Endothelial cell of umbilical vein (primary cell): ENCODE data around the gene TMEFF2. TPM values are rescaled to one million over a fixed set of nuclear protein-coding genes. Genes with fewer than 3 reads are reported as not detected.

Source experiments
- BruUV-seq: library from RNA; stranded (reverse); fragments of 400-500 nt; replicated peaks from 2 replicates; lab custom pipeline; 2021; lab: Mats Ljungman, UMichigan
- CTCF ChIA-PET: fragments of 300-600, 350-600 bp; sonication (Branson Sonifier 250); formaldehyde crosslinking; loops from one replicate; lab custom pipeline; 2021; ENCODE audit warnings: antibody characterized with exemption, inconsistent platforms; lab: Charles Lee
- POLR2A ChIA-PET: fragments of 300-600, 350-600 bp; sonication (Branson Sonifier 250); formaldehyde crosslinking; loops from one replicate; lab custom pipeline; 2021; ENCODE audit warnings: antibody characterized with exemption, inconsistent platforms; lab: Charles Lee
- DNase-seq: peaks from one replicate; pipeline ENCODE4 v3.0.0-alpha.2; 2011; ENCODE audit warnings: low read depth, low spot score
- FAIRE-seq: peaks from 2 replicates; lab custom pipeline; 2011; peaks lifted over from hg19 to GRCh38; lab: Jason Lieb, UNC
- H2AFZ ChIP-seq: 2 replicates; pipeline ENCODE4 v1.6.0; 2012; ENCODE audit warnings: low read depth, low read length, control low read depth, inconsistent platforms
- H3K27ac ChIP-seq: 2 replicates; pipeline ENCODE4 v1.5.1; 2011; ENCODE audit warnings: low read depth, mild to moderate bottlenecking, control low read depth, low read length, moderate library complexity; ENCODE audit not compliant: insufficient read depth
- H3K27me3 ChIP-seq, 2 experiments: 2 replicates each; pipeline versions ENCODE4 v1.6.0 to v1.6.1; 2011; ENCODE audit warnings: low read length in 2 of 2, mixed read lengths in 1 of 2; ENCODE audit not compliant: control insufficient read depth in 2 of 2, insufficient read depth in 2 of 2
- H3K36me3 ChIP-seq, 2 experiments: 2 replicates in 1 of 2; 3 replicates in 1 of 2; pipeline ENCODE4 v1.5.1; 2011; ENCODE audit warnings: low read length in 2 of 2, mild to moderate bottlenecking in 1 of 2, moderate library complexity in 1 of 2; ENCODE audit not compliant: control insufficient read depth in 2 of 2, insufficient read depth in 2 of 2; ENCODE audit errors: extremely low read depth in 1 of 2
- H3K4me1 ChIP-seq: 3 replicates; pipeline ENCODE4 v1.5.1; 2011; ENCODE audit warnings: mild to moderate bottlenecking, low read length; ENCODE audit not compliant: control insufficient read depth, insufficient read depth; ENCODE audit errors: extremely low read depth
- H3K4me2 ChIP-seq: 2 replicates; pipeline ENCODE4 v1.6.1; 2011; ENCODE audit warnings: low read length, control low read depth, mixed read lengths; ENCODE audit not compliant: insufficient read depth
- H3K4me3 ChIP-seq, 3 experiments: fragments of 200-600 bp in 1 of 3; sonication (generic), shearing (Covaris generic) in 1 of 3; replicated peaks in 1 of 3; 2 replicates each; pipeline ENCODE4 v1.5.1; 2011 to 2016; ENCODE audit warnings: control low read depth in 3 of 3, low read length in 3 of 3, mild to moderate bottlenecking in 2 of 3, inconsistent platforms in 1 of 3, low read depth in 1 of 3, moderate library complexity in 1 of 3; ENCODE audit not compliant: insufficient read depth in 1 of 3
- H3K79me2 ChIP-seq: 2 replicates; pipeline ENCODE4 v1.6.0; 2012; ENCODE audit warnings: low read length, inconsistent platforms; ENCODE audit not compliant: control insufficient read depth, insufficient read depth
- H3K9ac ChIP-seq: replicated peaks from 2 replicates; pipeline ENCODE3; 2011; ENCODE audit warnings: low read length, control low read depth; ENCODE audit not compliant: insufficient read depth; ENCODE audit errors: extremely low read depth
- H3K9me1 ChIP-seq: replicated peaks from 3 replicates; pipeline ENCODE4 v1.6.0; 2011; ENCODE audit warnings: mild to moderate bottlenecking, low read length; ENCODE audit not compliant: control insufficient read depth, insufficient read depth; ENCODE audit errors: extremely low read depth
- H3K9me3 ChIP-seq: replicated peaks from 2 replicates; pipeline ENCODE4 v1.5.1; 2012; ENCODE audit warnings: low read length, inconsistent platforms; ENCODE audit not compliant: control insufficient read depth, insufficient read depth
- H4K20me1 ChIP-seq: replicated peaks from 2 replicates; pipeline ENCODE3; 2011; ENCODE audit warnings: mild to moderate bottlenecking, low read length; ENCODE audit not compliant: control insufficient read depth, insufficient read depth; ENCODE audit errors: extremely low read depth
- EZH2 ChIP-seq: IDR thresholded peaks from 2 replicates; pipeline ENCODE4 v1.6.1; 2012; ENCODE audit warnings: borderline replicate concordance, low read depth, mild to moderate bottlenecking, moderate library complexity, low read length, inconsistent platforms; ENCODE audit not compliant: severe bottlenecking
- FOS ChIP-seq: IDR thresholded peaks from 2 replicates; pipeline ENCODE4 v1.6.1; 2011; ENCODE audit warnings: mild to moderate bottlenecking, low read length, moderate library complexity, borderline replicate concordance; ENCODE audit not compliant: insufficient read depth
- GATA2 ChIP-seq: IDR thresholded peaks from 2 replicates; pipeline ENCODE4 v1.7.0; 2011; ENCODE audit warnings: low read depth, mild to moderate bottlenecking, moderate library complexity, mixed read lengths, low read length; ENCODE audit not compliant: insufficient read length, insufficient read depth
- JUN ChIP-seq: IDR thresholded peaks from 2 replicates; pipeline ENCODE4 v1.6.1; 2011; ENCODE audit warnings: borderline replicate concordance, low read depth; ENCODE audit not compliant: insufficient read length, insufficient read depth
- MYC ChIP-seq: IDR thresholded peaks from one replicate; pipeline ENCODE4 v1.6.1; 2011; ENCODE audit warnings: mild to moderate bottlenecking, low read depth, low read length
- POLR2A ChIP-seq: IDR thresholded peaks from 2 replicates; pipeline ENCODE4 v1.6.1; 2012; ENCODE audit warnings: low read depth, mild to moderate bottlenecking, control low read depth, low read length
- POLR2AphosphoS5 ChIP-seq: IDR thresholded peaks from 2 replicates; pipeline ENCODE4 v1.6.1; 2012; ENCODE audit warnings: low read depth, mild to moderate bottlenecking, control low read depth, low read length, moderate library complexity; ENCODE audit not compliant: insufficient read depth
- dilution Hi-C: fragments of 300-500 bp; cut with MboI; formaldehyde crosslinking; loops from one replicate; pipeline ENCODE4 v1.15.0; 2019; ENCODE audit warnings: low sequenced_read_pairs; ENCODE audit not compliant: extremely low pct_ligation_motif_present
- intact Hi-C: fragments of 100-400 bp; cut with micrococcal nuclease; formaldehyde crosslinking; loops from one replicate; pipeline ENCODE4 v1.10.0; 2022
- polyA plus RNA-seq, 4 experiments: library from polyadenylated mRNA; depleted of rRNA in 3 of 4; stranded (reverse) in 3 of 4; unstranded in 1 of 4; fragments of >200 nt; gene quantifications; 2 replicates each; pipeline versions ENCODE4 v1.2.1 to v1.2.3, GENCODE V29; 2011 to 2012; ENCODE audit warnings: missing spikeins in 1 of 4
- total RNA-seq: library from RNA; stranded (reverse); gene quantifications from 2 replicates; pipeline ENCODE4 v1.2.3, GENCODE V29; 2021
- TF ChIP-seq, protein P1 (sequence below), 2 donors: IDR thresholded peaks; 1 replicate in 1 of 2; 2 replicates in 1 of 2; pipeline ENCODE4 v1.5.1; 2011; ENCODE audit warnings: low read length in 2 of 2, mild to moderate bottlenecking in 2 of 2, moderate library complexity in 2 of 2, control low read depth in 1 of 2, inconsistent platforms in 1 of 2, low read depth in 1 of 2; ENCODE audit not compliant: insufficient read depth in 1 of 2; ENCODE audit errors: extremely low read depth in 1 of 2
- TF ChIP-seq, protein P2 (sequence below): IDR thresholded peaks from 2 replicates; pipeline ENCODE4 v1.6.1; 2011; ENCODE audit not compliant: insufficient read depth, insufficient read length

The TMEFF2 gene
- total and polyA plus RNA-seq, 2 donors (not counting 3 experiments of a cell fraction or from before 2014, with no cell fraction given): 0.18 to 0.20 TPM

DNA sequence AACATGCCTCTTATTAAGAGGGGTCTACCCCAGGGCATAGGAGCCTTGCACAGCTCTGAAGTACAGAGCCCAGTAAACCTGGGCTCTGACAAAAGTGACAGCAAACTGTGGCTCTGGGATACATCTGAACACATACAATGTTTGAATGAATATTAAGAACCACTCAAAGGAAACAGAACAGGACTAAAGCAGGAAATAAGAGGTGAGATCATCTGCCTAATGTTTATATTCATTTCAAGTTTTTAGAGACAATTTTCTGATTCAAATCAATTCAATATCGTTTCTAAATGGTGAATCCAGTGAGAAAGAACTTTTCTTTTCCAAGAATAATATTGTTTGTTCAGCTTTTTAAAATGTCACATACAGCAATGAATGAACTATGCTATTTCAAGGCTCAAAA lies 211.1 kb downstream of the TMEFF2 start:
- POLR2A ChIA-PET: no interaction called here
- Histone ChIP-seq H3K27me3 (no peaks in the 10 kb centered on the region), H3K4me1 (peaks cover 23% of the 10 kb centered on the region), H3K9me1 (no peaks in the 10 kb centered on the region), H3K4me2 (peak overlapping the region; percentile 87), H3K79me2 (no peaks in the 10 kb centered on the region), H3K36me3 (no peaks in the 10 kb centered on the region), H4K20me1 (no peaks in the 10 kb centered on the region), H3K27ac (peak overlapping the region; percentile 15), H3K9ac (peak overlapping the region; percentile 22), H3K9me3 (no peaks in the 10 kb centered on the region), H3K4me3 (no peak overlapping the region), H2AFZ (peak overlapping the region; percentile 26)
- dilution Hi-C loops (no loop called here), intact Hi-C loops (no loop called here)
- BruUV-seq: no TSS peak
- CTCF ChIA-PET: interaction anchor here (1.8 to 2.6 kb wide), 2 partner anchors 9 to 179 kb away, joined by 4 to 8 read pairs; no protein-coding TSS in a partner anchor
- TF ChIP-seq JUN (peak; percentile 23), FOS (peak; percentile 43)
- TF ChIP-seq, protein P1, sequence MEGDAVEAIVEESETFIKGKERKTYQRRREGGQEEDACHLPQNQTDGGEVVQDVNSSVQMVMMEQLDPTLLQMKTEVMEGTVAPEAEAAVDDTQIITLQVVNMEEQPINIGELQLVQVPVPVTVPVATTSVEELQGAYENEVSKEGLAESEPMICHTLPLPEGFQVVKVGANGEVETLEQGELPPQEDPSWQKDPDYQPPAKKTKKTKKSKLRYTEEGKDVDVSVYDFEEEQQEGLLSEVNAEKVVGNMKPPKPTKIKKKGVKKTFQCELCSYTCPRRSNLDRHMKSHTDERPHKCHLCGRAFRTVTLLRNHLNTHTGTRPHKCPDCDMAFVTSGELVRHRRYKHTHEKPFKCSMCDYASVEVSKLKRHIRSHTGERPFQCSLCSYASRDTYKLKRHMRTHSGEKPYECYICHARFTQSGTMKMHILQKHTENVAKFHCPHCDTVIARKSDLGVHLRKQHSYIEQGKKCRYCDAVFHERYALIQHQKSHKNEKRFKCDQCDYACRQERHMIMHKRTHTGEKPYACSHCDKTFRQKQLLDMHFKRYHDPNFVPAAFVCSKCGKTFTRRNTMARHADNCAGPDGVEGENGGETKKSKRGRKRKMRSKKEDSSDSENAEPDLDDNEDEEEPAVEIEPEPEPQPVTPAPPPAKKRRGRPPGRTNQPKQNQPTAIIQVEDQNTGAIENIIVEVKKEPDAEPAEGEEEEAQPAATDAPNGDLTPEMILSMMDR (IDR thresholded peaks at IDR 0.05; ENCODE audit: extremely low read depth in 1 of 2, insufficient read depth in 1 of 2, low read depth in 1 of 2, low read length in 2 of 2): no peak
- peak; percentile 77 for FAIRE-seq
- DNase-seq: peak; percentile 55

DNA sequence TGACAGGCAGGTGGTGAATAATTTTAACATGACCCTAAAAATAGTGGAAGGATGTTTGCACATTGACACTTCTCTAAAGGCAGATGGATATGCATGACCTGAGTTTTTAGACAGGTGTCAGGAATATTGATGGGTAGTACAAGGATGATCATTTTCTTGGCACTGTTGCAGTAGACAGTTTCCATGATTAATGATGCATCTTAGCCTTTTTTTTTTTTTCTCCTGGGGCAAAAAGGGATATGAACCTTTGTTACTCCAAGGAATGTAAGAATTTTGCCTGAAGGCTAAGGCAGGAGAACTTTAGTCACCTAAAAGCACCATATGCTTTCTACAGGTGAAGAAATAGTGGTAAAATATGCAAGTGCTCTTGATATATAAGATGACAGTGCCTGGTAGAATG lies 211.5 kb downstream of the TMEFF2 start:
- ChIA-PET POLR2A (no interaction called here), CTCF (interaction anchor here (1.8 to 2.6 kb wide), 2 partner anchors 10 to 179 kb away, joined by 4 to 8 read pairs; no protein-coding TSS in a partner anchor)
- TF ChIP-seq MYC (no peak), EZH2 (no peak), POLR2A (no peak), FOS (no peak), GATA2 (no peak), JUN (no peak), POLR2AphosphoS5 (no peak)
- TF ChIP-seq, protein P2, sequence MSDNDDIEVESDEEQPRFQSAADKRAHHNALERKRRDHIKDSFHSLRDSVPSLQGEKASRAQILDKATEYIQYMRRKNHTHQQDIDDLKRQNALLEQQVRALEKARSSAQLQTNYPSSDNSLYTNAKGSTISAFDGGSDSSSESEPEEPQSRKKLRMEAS: no peak
- TF ChIP-seq, protein P1 (IDR thresholded peaks at IDR 0.05; ENCODE audit: extremely low read depth in 1 of 2, insufficient read depth in 1 of 2, low read depth in 1 of 2, low read length in 2 of 2): no peak

More for the DNA sequence above, 211.5 kb downstream of the TMEFF2 start:
- H3K9ac ChIP-seq: peak overlapping the region; percentile 22
- H3K27ac ChIP-seq: peak overlapping the region; percentile 15
- intact Hi-C loops (no loop called here), dilution Hi-C loops (no loop called here)
- H4K20me1 ChIP-seq: no peaks in the 10 kb centered on the region
- H3K4me1 ChIP-seq: peaks cover 27% of the 10 kb centered on the region
- peak overlapping the region; percentile 26 for H2AFZ ChIP-seq
- no TSS peak for BruUV-seq
- H3K9me3 ChIP-seq: no peaks in the 10 kb centered on the region
- H3K27me3 ChIP-seq: no peaks in the 10 kb centered on the region
- no peaks in the 10 kb centered on the region for H3K36me3 ChIP-seq
- no peak for FAIRE-seq
- no peak overlapping the region for H3K4me3 ChIP-seq
- no peak for DNase-seq
- peak overlapping the region; percentile 87 for H3K4me2 ChIP-seq
- H3K9me1 ChIP-seq: no peaks in the 10 kb centered on the region
- no peaks in the 10 kb centered on the region for H3K79me2 ChIP-seq
